GM18870 (cell line): ENCODE data around the gene CPPED1.
"Not testable (repeated sequence)": the region's sequence is repeated elsewhere in the genome, so short reads cannot be mapped to it uniquely, and the experiment has no call there.

ENCODE experiments used
- ATAC-seq: cut with Tn5 transposase; IDR thresholded peaks from one replicate; pipeline ENCODE4 v1.9.1; 2021; ENCODE audit warnings: moderate library complexity; ENCODE audit not compliant: unreplicated experiment

Gene CPPED1

GRCh38 chr16:12803203-12804093 is at the start of gene CPPED1:
Gene CPPED1, minus strand, starts transcription at chr16:12803887. Its CDS starts 111 bp downstream, at chr16:12803776.
- peak; percentile 67 for ATAC-seq

GRCh38 chr16:12850186-12850585 is 46.5 kb upstream of the CPPED1 start:
- ATAC-seq: no peak

- ATAC-seq: no peak
Measured at GRCh38 chr16:12846592-12846991, 42.9 kb upstream of the CPPED1 start.

- ATAC-seq: no peak
Measured at GRCh38 chr16:12845282-12845681, 41.6 kb upstream of the CPPED1 start.

- ATAC-seq: no peak
Measured at GRCh38 chr16:12837756-12838155, 34.1 kb upstream of the CPPED1 start.

- ATAC-seq: no peak
Measured at GRCh38 chr16:12837291-12837690, 33.6 kb upstream of the CPPED1 start.

GRCh38 chr16:12833926-12834325 is 30.2 kb upstream of the CPPED1 start:
- ATAC-seq: no peak

- ATAC-seq: no peak
Measured at GRCh38 chr16:12829096-12829888, 25.6 kb upstream of the CPPED1 start.

- ATAC-seq: no peak
Measured at GRCh38 chr16:12828206-12828605, 24.5 kb upstream of the CPPED1 start.

GRCh38 chr16:12826559-12826958 is 22.9 kb upstream of the CPPED1 start:
- no peak for ATAC-seq

GRCh38 chr16:12819126-12820117 is 15.7 kb upstream of the CPPED1 start:
- ATAC-seq: no peak

GRCh38 chr16:12818326-12818725 is 14.6 kb upstream of the CPPED1 start:
- ATAC-seq: no peak

GRCh38 chr16:12816791-12817214 is 13.1 kb upstream of the CPPED1 start:
- not testable (repeated sequence) for ATAC-seq

GRCh38 chr16:12815361-12815760 is 11.7 kb upstream of the CPPED1 start:
- ATAC-seq: no peak

- ATAC-seq: not testable (repeated sequence)
Measured at GRCh38 chr16:12813734-12814133, 10.0 kb upstream of the CPPED1 start.

GRCh38 chr16:12813321-12813720 is 9.6 kb upstream of the CPPED1 start:
- ATAC-seq: not testable (repeated sequence)

- ATAC-seq: no peak
Measured at GRCh38 chr16:12811441-12812383, 8.0 kb upstream of the CPPED1 start.

GRCh38 chr16:12805066-12805465 is 1.4 kb upstream of the CPPED1 start:
- ATAC-seq: no peak

- no peak for ATAC-seq
Measured at GRCh38 chr16:12804395-12804794, 708 bp upstream of the CPPED1 start.
